Measurements from ENCODE around the gene SDR42E2. TPM values are rescaled to one million over a fixed set of nuclear protein-coding genes. Genes with fewer than 3 reads are reported as not detected.

Gene SDR42E2
- total and polyA plus RNA-seq, 2 donors (not counting 1 experiment from before 2014, with no cell fraction given) = under 0.01 TPM; not detected in 1

GRCh38 chr16:22174642-22175041 is 12.3 kb downstream of the SDR42E2 start:
- no peak overlapping the region for H2AFZ ChIP-seq (ENCODE audit: low read length)
- DNase-seq (ENCODE audit: low read depth in 2 of 2) = no peak

DNA sequence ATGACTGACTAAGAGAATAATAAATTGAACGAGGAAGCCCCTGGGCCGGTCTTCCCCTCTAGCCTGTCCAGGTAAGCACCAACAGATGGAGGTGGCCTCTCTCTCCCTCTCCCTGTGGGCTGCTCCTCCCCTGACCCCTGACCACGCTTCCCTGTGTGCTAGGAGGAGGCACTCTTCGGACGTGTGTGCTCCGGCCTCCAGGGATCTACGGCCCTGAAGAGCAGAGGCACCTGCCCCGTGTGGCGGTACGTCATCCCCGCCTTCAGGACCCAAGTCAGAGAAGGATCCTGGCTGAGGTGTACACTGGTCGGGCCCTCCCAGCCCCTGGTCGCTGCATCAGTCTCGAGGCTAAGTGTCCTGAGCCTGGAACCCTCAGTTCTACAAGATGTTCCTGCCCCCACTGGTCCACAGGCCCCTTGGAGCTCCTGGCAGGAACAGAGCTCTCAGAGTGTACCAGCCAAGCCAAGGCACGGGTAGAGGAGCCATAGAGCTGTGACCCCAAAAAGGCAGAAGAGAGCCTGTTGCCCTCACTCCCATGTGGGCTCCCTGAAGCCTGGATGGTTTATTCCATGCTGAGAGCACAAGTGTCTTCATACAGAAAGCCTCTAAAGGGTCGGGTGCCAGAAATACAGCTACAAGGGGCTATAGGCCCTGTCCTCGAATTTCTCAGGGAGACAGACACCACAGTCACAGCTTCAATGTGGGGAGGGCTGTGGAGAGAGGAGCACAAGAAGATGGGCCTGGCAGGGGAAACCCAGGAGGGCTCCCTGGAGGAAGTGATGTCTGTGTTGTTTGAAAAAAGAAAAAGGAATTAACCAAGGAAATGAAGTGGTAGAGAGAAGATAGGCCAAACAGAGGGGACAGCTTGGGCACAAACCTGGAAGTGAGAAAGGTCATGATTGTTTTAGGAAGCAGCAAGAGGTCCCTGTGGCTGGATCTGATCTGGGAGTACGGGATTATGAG is 15.9 kb downstream of the SDR42E2 start:
- no peak for DNase-seq (ENCODE audit: low read depth in 2 of 2)
- no peak for TF ChIP-seq EZH2 (IDR thresholded peaks at IDR 0.05; ENCODE audit: low read length, missing control alignments)
- TF ChIP-seq, protein P1, sequence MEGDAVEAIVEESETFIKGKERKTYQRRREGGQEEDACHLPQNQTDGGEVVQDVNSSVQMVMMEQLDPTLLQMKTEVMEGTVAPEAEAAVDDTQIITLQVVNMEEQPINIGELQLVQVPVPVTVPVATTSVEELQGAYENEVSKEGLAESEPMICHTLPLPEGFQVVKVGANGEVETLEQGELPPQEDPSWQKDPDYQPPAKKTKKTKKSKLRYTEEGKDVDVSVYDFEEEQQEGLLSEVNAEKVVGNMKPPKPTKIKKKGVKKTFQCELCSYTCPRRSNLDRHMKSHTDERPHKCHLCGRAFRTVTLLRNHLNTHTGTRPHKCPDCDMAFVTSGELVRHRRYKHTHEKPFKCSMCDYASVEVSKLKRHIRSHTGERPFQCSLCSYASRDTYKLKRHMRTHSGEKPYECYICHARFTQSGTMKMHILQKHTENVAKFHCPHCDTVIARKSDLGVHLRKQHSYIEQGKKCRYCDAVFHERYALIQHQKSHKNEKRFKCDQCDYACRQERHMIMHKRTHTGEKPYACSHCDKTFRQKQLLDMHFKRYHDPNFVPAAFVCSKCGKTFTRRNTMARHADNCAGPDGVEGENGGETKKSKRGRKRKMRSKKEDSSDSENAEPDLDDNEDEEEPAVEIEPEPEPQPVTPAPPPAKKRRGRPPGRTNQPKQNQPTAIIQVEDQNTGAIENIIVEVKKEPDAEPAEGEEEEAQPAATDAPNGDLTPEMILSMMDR (conservative IDR thresholded peaks at IDR 0.05 in 1 of 2, IDR thresholded peaks at IDR 0.05 in 1 of 2; ENCODE audit: low read depth in 1 of 2, low read length in 2 of 2) = no peak

More at GRCh38 chr16:22174642-22175041, 12.3 kb downstream of the SDR42E2 start:
- Histone ChIP-seq H3K36me3 (ENCODE audit: control insufficient read depth, insufficient read depth, low read length) (no peaks in the 10 kb centered on the region), H3K79me2 (ENCODE audit: control insufficient read depth, insufficient read depth, low read length) (no peaks in the 10 kb centered on the region), H3K4me2 (ENCODE audit: extremely low read depth, insufficient read depth, low read length) (no peak overlapping the region), H3K27me3 (ENCODE audit: control insufficient read depth, insufficient read depth, low read length) (peaks cover 2% of the 10 kb centered on the region), H3K4me3 (replicated peaks in 1 of 4; ENCODE audit: control extremely low read depth in 1 of 4, insufficient read depth in 1 of 4, low read depth in 3 of 4, low read length in 4 of 4) (no peak overlapping the region), H3K27ac (ENCODE audit: insufficient read depth, low read length) (no peak overlapping the region), H3K9me3 (ENCODE audit: control insufficient read depth, insufficient read depth, low read depth, low read length) (no peaks in the 10 kb centered on the region), H3K9ac (ENCODE audit: insufficient read depth, low read length) (no peak overlapping the region), H3K4me1 (ENCODE audit: control insufficient read depth, extremely low read depth, insufficient read depth, low read length) (no peaks in the 10 kb centered on the region), H4K20me1 (ENCODE audit: control insufficient read depth, extremely low read depth, insufficient read depth, low read length) (no peaks in the 10 kb centered on the region)
- no peak for TF ChIP-seq EZH2 (IDR thresholded peaks at IDR 0.05; ENCODE audit: low read length, missing control alignments)
- TF ChIP-seq, protein P1 (conservative IDR thresholded peaks at IDR 0.05 in 1 of 2, IDR thresholded peaks at IDR 0.05 in 1 of 2; ENCODE audit: low read depth in 1 of 2, low read length in 2 of 2) = no peak

DNA sequence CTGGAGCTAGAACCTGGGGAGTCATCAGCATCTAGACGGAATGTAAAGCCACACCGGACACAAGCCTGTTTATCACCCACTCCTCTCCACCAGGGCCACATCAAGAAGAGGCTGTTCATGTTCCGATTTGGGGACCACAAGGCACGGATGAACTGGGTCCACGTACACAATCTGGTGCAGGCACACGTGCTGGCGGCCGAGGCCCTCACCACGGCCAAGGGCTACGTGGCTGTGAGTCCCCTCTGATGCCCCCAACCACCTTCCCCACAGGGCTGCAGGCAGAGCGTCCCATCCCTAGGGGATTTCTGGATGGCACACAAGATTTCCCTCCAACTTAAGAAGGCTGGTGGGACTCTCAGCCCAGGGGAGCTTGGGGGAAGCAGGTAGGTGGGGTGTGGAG is 19.1 kb downstream of the SDR42E2 start:
- Histone ChIP-seq H3K79me2 (ENCODE audit: control insufficient read depth, insufficient read depth, low read length) (no peaks in the 10 kb centered on the region), H3K4me1 (ENCODE audit: control insufficient read depth, extremely low read depth, insufficient read depth, low read length) (no peaks in the 10 kb centered on the region), H3K27me3 (ENCODE audit: control insufficient read depth, insufficient read depth, low read length) (peaks cover 2% of the 10 kb centered on the region), H3K36me3 (ENCODE audit: control insufficient read depth, insufficient read depth, low read length) (no peaks in the 10 kb centered on the region), H3K9ac (ENCODE audit: insufficient read depth, low read length) (no peak overlapping the region), H3K27ac (ENCODE audit: insufficient read depth, low read length) (no peak overlapping the region), H4K20me1 (ENCODE audit: control insufficient read depth, extremely low read depth, insufficient read depth, low read length) (no peaks in the 10 kb centered on the region), H3K4me3 (replicated peaks in 1 of 4; ENCODE audit: control extremely low read depth in 1 of 4, insufficient read depth in 1 of 4, low read depth in 3 of 4, low read length in 4 of 4) (no peak overlapping the region), H2AFZ (ENCODE audit: low read length) (no peak overlapping the region), H3K4me2 (ENCODE audit: extremely low read depth, insufficient read depth, low read length) (no peak overlapping the region), H3K9me3 (ENCODE audit: control insufficient read depth, insufficient read depth, low read depth, low read length) (no peaks in the 10 kb centered on the region)
- TF ChIP-seq, protein P1 (conservative IDR thresholded peaks at IDR 0.05 in 1 of 2, IDR thresholded peaks at IDR 0.05 in 1 of 2; ENCODE audit: low read depth in 1 of 2, low read length in 2 of 2) = no peak
- no peak for TF ChIP-seq EZH2 (IDR thresholded peaks at IDR 0.05; ENCODE audit: low read length, missing control alignments)
- DNase-seq (ENCODE audit: low read depth in 2 of 2) = no peak

More for the DNA sequence above, 15.9 kb downstream of the SDR42E2 start:
- no peaks in the 10 kb centered on the region for H3K4me1 ChIP-seq (ENCODE audit: control insufficient read depth, extremely low read depth, insufficient read depth, low read length)
- no peaks in the 10 kb centered on the region for H4K20me1 ChIP-seq (ENCODE audit: control insufficient read depth, extremely low read depth, insufficient read depth, low read length)
- H3K4me3 ChIP-seq (replicated peaks in 1 of 4; ENCODE audit: control extremely low read depth in 1 of 4, insufficient read depth in 1 of 4, low read depth in 3 of 4, low read length in 4 of 4) = no peak overlapping the region
- H3K27ac ChIP-seq (ENCODE audit: insufficient read depth, low read length) = no peak overlapping the region
- H3K9ac ChIP-seq (ENCODE audit: insufficient read depth, low read length) = no peak overlapping the region
- no peaks in the 10 kb centered on the region for H3K9me3 ChIP-seq (ENCODE audit: control insufficient read depth, insufficient read depth, low read depth, low read length)
- no peaks in the 10 kb centered on the region for H3K79me2 ChIP-seq (ENCODE audit: control insufficient read depth, insufficient read depth, low read length)
- peaks cover 2% of the 10 kb centered on the region for H3K27me3 ChIP-seq (ENCODE audit: control insufficient read depth, insufficient read depth, low read length)
- no peak overlapping the region for H2AFZ ChIP-seq (ENCODE audit: low read length)
- H3K4me2 ChIP-seq (ENCODE audit: extremely low read depth, insufficient read depth, low read length) = no peak overlapping the region
- H3K36me3 ChIP-seq (ENCODE audit: control insufficient read depth, insufficient read depth, low read length) = no peaks in the 10 kb centered on the region

Measured in fibroblast of lung (primary cell).